SK-N-SH (cell line): ENCODE data around the gene SMARCD1. TPM values are rescaled to one million over a fixed set of nuclear protein-coding genes. Genes with fewer than 3 reads are reported as not detected.

Source experiments
- CTCF ChIA-PET: fragments of 300-600, 350-600 bp; formaldehyde crosslinking; extraction: SDS; loops from one replicate; lab custom pipeline; 2021; lab: Yijun Ruan, JAX
- POLR2A ChIA-PET: fragments of 350-600 bp; sonication (Branson Sonifier 250); formaldehyde crosslinking; extraction: SDS; loops from one replicate; lab custom pipeline; 2020; ENCODE audit warnings: antibody characterized with exemption, inconsistent platforms; lab: Yijun Ruan, JAX
- DNase-seq: peaks from one replicate; pipeline ENCODE4 v3.0.0; 2012
- H2AFZ ChIP-seq: fragments of 200-600 bp; sonication (generic); 2 replicates; pipeline ENCODE4 v1.8.1; 2016; ENCODE audit warnings: antibody characterized with exemption, mild to moderate bottlenecking, low read depth
- H3F3A ChIP-seq: fragments of 200-600 bp; sonication (generic); replicated peaks from 2 replicates; pipeline ENCODE3; 2016; ENCODE audit warnings: antibody characterized with exemption, mild to moderate bottlenecking; ENCODE audit not compliant: insufficient read depth
- H3K27ac ChIP-seq, 2 experiments: fragments of 200-500 bp in 1 of 2; fragments of 200-600 bp in 1 of 2; sonication (Bioruptor generic) in 1 of 2; sonication (generic), shearing (Covaris generic) in 1 of 2; 2 replicates each; pipeline versions ENCODE4 v1.5.1 to v1.6.1; 2014 to 2016; ENCODE audit warnings: low read depth in 2 of 2, inconsistent platforms in 1 of 2, low read length in 1 of 2, mild to moderate bottlenecking in 1 of 2, mixed read lengths in 1 of 2
- H3K27me3 ChIP-seq: fragments of 200-600 bp; sonication (generic), shearing (Covaris generic); 2 replicates; pipeline ENCODE4 v1.6.1; 2016; ENCODE audit warnings: mixed run types; ENCODE audit not compliant: insufficient read depth
- H3K36me3 ChIP-seq, 2 experiments: fragments of 200-500 bp in 1 of 2; fragments of 200-600 bp in 1 of 2; sonication (Bioruptor generic) in 1 of 2; sonication (generic) in 1 of 2; replicated peaks in 1 of 2; 2 replicates each; pipeline versions ENCODE3 to v1.5.1; 2014 to 2016; ENCODE audit warnings: low read length in 1 of 2, mild to moderate bottlenecking in 1 of 2; ENCODE audit not compliant: insufficient read depth in 2 of 2, control insufficient read depth in 1 of 2
- H3K4me1 ChIP-seq, 2 experiments: fragments of 200-500 bp in 1 of 2; fragments of 200-600 bp in 1 of 2; sonication (Bioruptor generic) in 1 of 2; sonication (generic), shearing (Covaris generic) in 1 of 2; 2 replicates each; pipeline versions ENCODE4 v1.5.1 to v1.6.1; 2014 to 2016; ENCODE audit warnings: low read depth in 1 of 2, low read length in 1 of 2, mixed run types in 1 of 2; ENCODE audit not compliant: insufficient read depth in 2 of 2, control insufficient read depth in 1 of 2
- H3K4me2 ChIP-seq: fragments of 200-600 bp; sonication (generic), shearing (Covaris generic); 2 replicates; pipeline ENCODE4 v1.6.1; 2017; ENCODE audit warnings: mixed run types
- H3K4me3 ChIP-seq, 2 experiments: fragments of 200-500 bp in 1 of 2; fragments of 200-600 bp in 1 of 2; sonication (Bioruptor generic) in 1 of 2; sonication (generic), shearing (Covaris generic) in 1 of 2; 2 replicates each; pipeline versions ENCODE4 v1.5.1 to v1.8.1; 2014 to 2016; ENCODE audit warnings: low read depth in 2 of 2, inconsistent platforms in 1 of 2, low read length in 1 of 2, mild to moderate bottlenecking in 1 of 2, mixed read lengths in 1 of 2, moderate library complexity in 1 of 2
- H3K79me2 ChIP-seq: fragments of 200-600 bp; sonication (generic); 2 replicates; pipeline ENCODE4 v1.8.1; 2017; ENCODE audit warnings: mild to moderate bottlenecking; ENCODE audit not compliant: insufficient read depth
- H3K9ac ChIP-seq: fragments of 200-600 bp; sonication (generic); 2 replicates; pipeline ENCODE4 v1.6.1; 2017; ENCODE audit warnings: mixed run types
- H3K9me2 ChIP-seq: fragments of 200-600 bp; sonication (generic); 2 replicates; pipeline ENCODE4 v1.6.1; 2017; ENCODE audit warnings: mixed run types
- H3K9me3 ChIP-seq: fragments of 200-600 bp; sonication (generic); 2 replicates; pipeline ENCODE4 v1.6.1; 2017; ENCODE audit warnings: mixed run types, mild to moderate bottlenecking, moderate library complexity
- H4K20me1 ChIP-seq: fragments of 200-600 bp; sonication (generic); 2 replicates; pipeline ENCODE4 v1.6.1; 2017; ENCODE audit warnings: mild to moderate bottlenecking, mixed run types; ENCODE audit not compliant: insufficient read depth
- CHD2 ChIP-seq: fragments of 150-350 bp; IDR thresholded peaks from 2 replicates; pipeline ENCODE4 v1.6.1; 2018; ENCODE audit warnings: low read length; ENCODE audit not compliant: partially characterized antibody
- EP300 ChIP-seq, 2 experiments: IDR thresholded peaks; 2 replicates each; pipeline versions ENCODE4 v1.4.0 to v1.6.1; 2012; ENCODE audit warnings: borderline replicate concordance in 1 of 2, low read depth in 1 of 2, low read length in 1 of 2
- EZH2phosphoT487 ChIP-seq: fragments of 200-600 bp; sonication (generic); IDR thresholded peaks from 2 replicates; pipeline ENCODE4 v1.6.1; 2017; ENCODE audit warnings: low read depth, mixed run types, mild to moderate bottlenecking, antibody characterized with exemption, moderate library complexity, borderline replicate concordance
- GATA2 ChIP-seq: sonication (generic); formaldehyde crosslinking; IDR thresholded peaks from 2 replicates; pipeline ENCODE4 v1.5.0; 2020; ENCODE audit warnings: mild to moderate bottlenecking, missing genetic modification reagents
- JUND ChIP-seq: IDR thresholded peaks from 2 replicates; pipeline ENCODE4 v1.4.0; 2012
- MEF2A ChIP-seq: IDR thresholded peaks from 2 replicates; pipeline ENCODE4 v1.4.0; 2012; ENCODE audit warnings: low read depth, borderline replicate concordance
- NFIC ChIP-seq: IDR thresholded peaks from 2 replicates; pipeline ENCODE4 v1.4.0; 2012; ENCODE audit warnings: borderline replicate concordance
- RAD21 ChIP-seq: IDR thresholded peaks from 2 replicates; pipeline ENCODE4 v1.6.1; 2012; ENCODE audit warnings: mild to moderate bottlenecking, low read length
- RCOR1 ChIP-seq: fragments of 150-350 bp; IDR thresholded peaks from 2 replicates; pipeline ENCODE4 v1.6.1; 2017; ENCODE audit warnings: antibody characterized with exemption, low read length
- RFX5 ChIP-seq: IDR thresholded peaks from 2 replicates; pipeline ENCODE4 v1.6.1; 2012; ENCODE audit warnings: mild to moderate bottlenecking, improper control_type of control experiment, low read length
- SMC3 ChIP-seq: IDR thresholded peaks from 2 replicates; pipeline ENCODE4 v1.6.1; 2012; ENCODE audit warnings: low read depth, low read length, improper control_type of control experiment
- TEAD4 ChIP-seq: IDR thresholded peaks from 2 replicates; pipeline ENCODE4 v1.4.0; 2012; ENCODE audit warnings: mild to moderate bottlenecking, borderline replicate concordance; ENCODE audit not compliant: insufficient read depth
- YY1 ChIP-seq: IDR thresholded peaks from 2 replicates; pipeline ENCODE4 v1.4.0; 2012; ENCODE audit warnings: low read depth, mild to moderate bottlenecking
- WGBS: methylation state at CpG from one replicate; pipeline ENCODE4 v1.1.6; 2017; ENCODE audit warnings: low lambda C conversion rate; 5-methylcytosine and 5-hydroxymethylcytosine counted together
- polyA plus RNA-seq, 3 experiments: library from polyadenylated mRNA; depleted of rRNA; stranded (reverse); fragments of >200 nt; gene quantifications; 2 replicates each; pipeline ENCODE4 v1.2.3, GENCODE V29; 2012
- TF ChIP-seq, protein P1 (sequence below): fragments of 150-350 bp; IDR thresholded peaks from 2 replicates; pipeline ENCODE4 v1.6.1; 2017; ENCODE audit warnings: antibody characterized with exemption, low read length, low read depth, borderline replicate concordance
- TF ChIP-seq, protein P2 (sequence below): fragments of 200-600 bp; sonication (generic); IDR thresholded peaks from 2 replicates; pipeline ENCODE4 v1.6.1; 2017; ENCODE audit warnings: antibody characterized with exemption, mild to moderate bottlenecking, moderate library complexity
- TF ChIP-seq, protein P3 (sequence below): IDR thresholded peaks from 2 replicates; pipeline ENCODE4 v1.6.1; 2012; ENCODE audit warnings: mild to moderate bottlenecking, low read depth, low read length, moderate library complexity

The SMARCD1 gene
- polyA plus RNA-seq, 1 of the 3 experiments (the other 2 are of a cell fraction), result 58.5 TPM

DNA sequence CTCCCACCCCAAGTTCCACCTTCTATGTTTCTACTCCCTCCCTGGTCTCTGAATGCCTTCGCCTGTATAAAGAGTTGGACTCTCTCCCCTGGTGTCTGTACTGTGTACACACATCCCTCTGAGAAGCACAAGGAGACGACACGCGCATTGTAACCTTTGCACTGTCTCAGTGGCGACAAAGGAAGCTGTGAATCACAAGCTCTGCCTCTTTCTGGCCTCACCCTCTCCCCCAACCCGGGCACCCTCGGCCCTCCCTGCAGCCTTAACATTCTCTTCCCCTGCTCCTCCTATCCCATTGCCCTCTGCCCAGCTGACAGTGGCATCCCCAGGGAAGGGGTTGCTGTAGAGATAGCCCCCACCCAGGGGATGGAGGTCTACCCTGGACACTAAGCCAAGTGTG, 2.5 kb upstream of the SMARCD1 start:
- DNase-seq, result no peak
- no peak overlapping the region for H3K9ac ChIP-seq
- TF ChIP-seq EZH2phosphoT487, result no peak
- TF ChIP-seq, protein P1, sequence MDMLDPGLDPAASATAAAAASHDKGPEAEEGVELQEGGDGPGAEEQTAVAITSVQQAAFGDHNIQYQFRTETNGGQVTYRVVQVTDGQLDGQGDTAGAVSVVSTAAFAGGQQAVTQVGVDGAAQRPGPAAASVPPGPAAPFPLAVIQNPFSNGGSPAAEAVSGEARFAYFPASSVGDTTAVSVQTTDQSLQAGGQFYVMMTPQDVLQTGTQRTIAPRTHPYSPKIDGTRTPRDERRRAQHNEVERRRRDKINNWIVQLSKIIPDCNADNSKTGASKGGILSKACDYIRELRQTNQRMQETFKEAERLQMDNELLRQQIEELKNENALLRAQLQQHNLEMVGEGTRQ, result no peak
- no peak for TF ChIP-seq CHD2
- no peak for TF ChIP-seq RFX5
- TF ChIP-seq EP300 (IDR thresholded peaks at IDR 0.05; ENCODE audit: borderline replicate concordance in 1 of 2, low read depth in 1 of 2, low read length in 1 of 2), result no peak
- TF ChIP-seq, protein P2, sequence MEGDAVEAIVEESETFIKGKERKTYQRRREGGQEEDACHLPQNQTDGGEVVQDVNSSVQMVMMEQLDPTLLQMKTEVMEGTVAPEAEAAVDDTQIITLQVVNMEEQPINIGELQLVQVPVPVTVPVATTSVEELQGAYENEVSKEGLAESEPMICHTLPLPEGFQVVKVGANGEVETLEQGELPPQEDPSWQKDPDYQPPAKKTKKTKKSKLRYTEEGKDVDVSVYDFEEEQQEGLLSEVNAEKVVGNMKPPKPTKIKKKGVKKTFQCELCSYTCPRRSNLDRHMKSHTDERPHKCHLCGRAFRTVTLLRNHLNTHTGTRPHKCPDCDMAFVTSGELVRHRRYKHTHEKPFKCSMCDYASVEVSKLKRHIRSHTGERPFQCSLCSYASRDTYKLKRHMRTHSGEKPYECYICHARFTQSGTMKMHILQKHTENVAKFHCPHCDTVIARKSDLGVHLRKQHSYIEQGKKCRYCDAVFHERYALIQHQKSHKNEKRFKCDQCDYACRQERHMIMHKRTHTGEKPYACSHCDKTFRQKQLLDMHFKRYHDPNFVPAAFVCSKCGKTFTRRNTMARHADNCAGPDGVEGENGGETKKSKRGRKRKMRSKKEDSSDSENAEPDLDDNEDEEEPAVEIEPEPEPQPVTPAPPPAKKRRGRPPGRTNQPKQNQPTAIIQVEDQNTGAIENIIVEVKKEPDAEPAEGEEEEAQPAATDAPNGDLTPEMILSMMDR, result no peak
- TF ChIP-seq MEF2A, result no peak
- no peak for TF ChIP-seq RCOR1
- no peak for TF ChIP-seq SMC3
- no peak for TF ChIP-seq YY1
- no peak for TF ChIP-seq RAD21
- TF ChIP-seq GATA2 (CRISPR knock-in tag), result no peak
- TF ChIP-seq TEAD4, result no peak
- TF ChIP-seq, protein P3, sequence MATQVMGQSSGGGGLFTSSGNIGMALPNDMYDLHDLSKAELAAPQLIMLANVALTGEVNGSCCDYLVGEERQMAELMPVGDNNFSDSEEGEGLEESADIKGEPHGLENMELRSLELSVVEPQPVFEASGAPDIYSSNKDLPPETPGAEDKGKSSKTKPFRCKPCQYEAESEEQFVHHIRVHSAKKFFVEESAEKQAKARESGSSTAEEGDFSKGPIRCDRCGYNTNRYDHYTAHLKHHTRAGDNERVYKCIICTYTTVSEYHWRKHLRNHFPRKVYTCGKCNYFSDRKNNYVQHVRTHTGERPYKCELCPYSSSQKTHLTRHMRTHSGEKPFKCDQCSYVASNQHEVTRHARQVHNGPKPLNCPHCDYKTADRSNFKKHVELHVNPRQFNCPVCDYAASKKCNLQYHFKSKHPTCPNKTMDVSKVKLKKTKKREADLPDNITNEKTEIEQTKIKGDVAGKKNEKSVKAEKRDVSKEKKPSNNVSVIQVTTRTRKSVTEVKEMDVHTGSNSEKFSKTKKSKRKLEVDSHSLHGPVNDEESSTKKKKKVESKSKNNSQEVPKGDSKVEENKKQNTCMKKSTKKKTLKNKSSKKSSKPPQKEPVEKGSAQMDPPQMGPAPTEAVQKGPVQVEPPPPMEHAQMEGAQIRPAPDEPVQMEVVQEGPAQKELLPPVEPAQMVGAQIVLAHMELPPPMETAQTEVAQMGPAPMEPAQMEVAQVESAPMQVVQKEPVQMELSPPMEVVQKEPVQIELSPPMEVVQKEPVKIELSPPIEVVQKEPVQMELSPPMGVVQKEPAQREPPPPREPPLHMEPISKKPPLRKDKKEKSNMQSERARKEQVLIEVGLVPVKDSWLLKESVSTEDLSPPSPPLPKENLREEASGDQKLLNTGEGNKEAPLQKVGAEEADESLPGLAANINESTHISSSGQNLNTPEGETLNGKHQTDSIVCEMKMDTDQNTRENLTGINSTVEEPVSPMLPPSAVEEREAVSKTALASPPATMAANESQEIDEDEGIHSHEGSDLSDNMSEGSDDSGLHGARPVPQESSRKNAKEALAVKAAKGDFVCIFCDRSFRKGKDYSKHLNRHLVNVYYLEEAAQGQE, result no peak
- TF ChIP-seq NFIC, result no peak
- no peak for TF ChIP-seq JUND
- no peak overlapping the region for H3K4me2 ChIP-seq
- peaks cover 6% of the 10 kb centered on the region for H4K20me1 ChIP-seq
- H3K79me2 ChIP-seq, result peaks cover 19% of the 10 kb centered on the region; the same call in 1 of the 2 replicates
- WGBS, result 86% methylated on average over 7 of the region's 7 CpGs
- peaks cover 26% of the 10 kb centered on the region for H3F3A ChIP-seq
- H3K36me3 ChIP-seq, result peaks cover 0 to 13% of the 10 kb centered on the region in 2 experiments
- no peak overlapping the region for H2AFZ ChIP-seq
- no peaks in the 10 kb centered on the region for H3K9me2 ChIP-seq
- H3K27me3 ChIP-seq, result no peaks in the 10 kb centered on the region
- peaks cover 13 to 14% of the 10 kb centered on the region in 2 experiments; a peak in 3 of 4 replicates for H3K4me1 ChIP-seq
- CTCF ChIA-PET, result interaction anchor here (0.8 to 37.6 kb wide), 10 partner anchors 8 to 232 kb away, joined by 3 to 1401 read pairs (median 4); partner anchors contain the start of genes AQP5, AQP6 and COX14
- no peak overlapping the region for H3K27ac ChIP-seq
- POLR2A ChIA-PET, result no interaction called here
- H3K4me3 ChIP-seq, result no peak overlapping the region
- no peaks in the 10 kb centered on the region for H3K9me3 ChIP-seq
